Upper lobe of left lung (tissue), 4 donors: ENCODE results near the gene LAMB1.

ENCODE experiments used
- EP300 ChIP-seq, 4 donors: sonication (generic); formaldehyde crosslinking; IDR thresholded peaks; one replicate each; pipeline ENCODE4 v1.5.1; 2017; ENCODE audit warnings: antibody characterized with exemption in 4 of 4, control low read depth in 2 of 4
- POLR2A ChIP-seq, 4 donors: fragments of 450-650 bp; IDR thresholded peaks; one replicate each; pipeline ENCODE4 v1.5.1; 2016 to 2017; ENCODE audit warnings: antibody characterized with exemption in 4 of 4, mild to moderate bottlenecking in 2 of 4
- TF ChIP-seq, protein P1 (sequence below), 6 experiments: fragments of 450-650 bp in 4 of 6; fragments of 200-600 bp in 2 of 6; sonication (generic) in 2 of 6; IDR thresholded peaks; one replicate each; pipeline ENCODE4 v1.5.1; 2016 to 2019; ENCODE audit warnings: antibody characterized with exemption in 6 of 6

DNA sequence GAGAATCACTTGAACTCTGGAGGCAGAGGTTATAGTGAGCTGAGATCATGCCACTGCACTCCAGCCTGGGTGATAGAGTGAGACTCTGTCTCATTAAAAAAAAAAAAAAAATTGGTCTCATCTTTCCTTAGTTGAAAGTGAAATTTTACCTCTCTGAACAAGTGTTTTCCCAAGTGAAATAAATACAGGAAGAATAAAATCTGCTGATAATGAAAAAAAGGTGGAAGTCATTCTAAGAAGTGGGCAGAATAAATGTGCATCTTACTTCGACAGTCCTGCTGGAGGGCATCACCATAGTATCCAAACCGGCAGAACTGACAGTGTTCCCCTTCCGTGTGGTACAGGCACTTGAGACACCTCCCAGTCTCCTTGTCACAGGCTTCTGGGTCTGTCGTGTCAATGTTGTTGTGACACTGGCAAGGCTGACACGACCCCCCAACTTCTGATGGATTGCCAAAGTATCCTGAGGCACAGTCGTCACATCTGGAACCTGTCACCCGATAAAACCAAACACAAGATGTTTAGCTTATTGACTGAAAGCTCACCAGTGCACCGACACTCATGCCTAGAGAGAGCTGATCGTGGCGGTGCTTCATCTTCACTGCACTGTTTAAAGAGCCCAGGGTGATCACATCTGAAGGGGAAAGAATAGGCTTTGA lies 49.6 kb downstream of the LAMB1 start:
- TF ChIP-seq, protein P1, sequence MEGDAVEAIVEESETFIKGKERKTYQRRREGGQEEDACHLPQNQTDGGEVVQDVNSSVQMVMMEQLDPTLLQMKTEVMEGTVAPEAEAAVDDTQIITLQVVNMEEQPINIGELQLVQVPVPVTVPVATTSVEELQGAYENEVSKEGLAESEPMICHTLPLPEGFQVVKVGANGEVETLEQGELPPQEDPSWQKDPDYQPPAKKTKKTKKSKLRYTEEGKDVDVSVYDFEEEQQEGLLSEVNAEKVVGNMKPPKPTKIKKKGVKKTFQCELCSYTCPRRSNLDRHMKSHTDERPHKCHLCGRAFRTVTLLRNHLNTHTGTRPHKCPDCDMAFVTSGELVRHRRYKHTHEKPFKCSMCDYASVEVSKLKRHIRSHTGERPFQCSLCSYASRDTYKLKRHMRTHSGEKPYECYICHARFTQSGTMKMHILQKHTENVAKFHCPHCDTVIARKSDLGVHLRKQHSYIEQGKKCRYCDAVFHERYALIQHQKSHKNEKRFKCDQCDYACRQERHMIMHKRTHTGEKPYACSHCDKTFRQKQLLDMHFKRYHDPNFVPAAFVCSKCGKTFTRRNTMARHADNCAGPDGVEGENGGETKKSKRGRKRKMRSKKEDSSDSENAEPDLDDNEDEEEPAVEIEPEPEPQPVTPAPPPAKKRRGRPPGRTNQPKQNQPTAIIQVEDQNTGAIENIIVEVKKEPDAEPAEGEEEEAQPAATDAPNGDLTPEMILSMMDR (IDR thresholded peaks at IDR 0.05), result no peak
- no peak for TF ChIP-seq POLR2A (IDR thresholded peaks at IDR 0.05)
- TF ChIP-seq EP300 (IDR thresholded peaks at IDR 0.05), result no peak
